K562 (cell line): ENCODE results near the gene PIBF1. TPM values are rescaled to one million over a fixed set of nuclear protein-coding genes. Genes with fewer than 3 reads are reported as not detected.

Source experiments
- AFF4 ChIP-seq: sonication (generic); formaldehyde crosslinking; IDR thresholded peaks from 2 replicates; pipeline ENCODE4 v1.8.0; 2023; ENCODE audit warnings: mild to moderate bottlenecking, missing genetic modification reagents
- BHLHE40 ChIP-seq: IDR thresholded peaks from 2 replicates; pipeline ENCODE4 v1.6.1; 2011; ENCODE audit warnings: low read length, improper control_type of control experiment
- FOSL1 ChIP-seq: fragments of 200-800 bp; sonication (Bioruptor generic); conservative IDR thresholded peaks from 2 replicates; pipeline ENCODE4 v1.6.1; 2016; ENCODE audit warnings: missing genetic modification characterization, missing compliant biosample characterization
- MGA ChIP-seq: fragments of 450-650 bp; IDR thresholded peaks from 2 replicates; pipeline ENCODE4 v1.6.1; 2016; ENCODE audit warnings: mild to moderate bottlenecking, moderate library complexity
- NFYB ChIP-seq: IDR thresholded peaks from 2 replicates; pipeline ENCODE4 v1.6.1; 2011; ENCODE audit warnings: mild to moderate bottlenecking, moderate library complexity; ENCODE audit not compliant: insufficient read length; ENCODE audit errors: extremely low read depth
- NR4A1 ChIP-seq, 2 experiments: fragments of 250-450 bp in 1 of 2; fragments of 450-650 bp in 1 of 2; sonication (Bioruptor Pico) in 1 of 2; IDR thresholded peaks; 2 replicates each; pipeline versions ENCODE4 v1.4.0 to v1.6.1; 2016 to 2020; ENCODE audit warnings: mild to moderate bottlenecking in 2 of 2, missing compliant biosample characterization in 1 of 2, missing genetic modification characterization in 1 of 2, moderate library complexity in 1 of 2
- SMARCA4 ChIP-seq: fragments of 450-650 bp; IDR thresholded peaks from 2 replicates; pipeline ENCODE4 v1.6.1; 2016
- TAF1 ChIP-seq: IDR thresholded peaks from 2 replicates; pipeline ENCODE4 v1.6.1; 2011; ENCODE audit warnings: mild to moderate bottlenecking, low read length, moderate library complexity; ENCODE audit not compliant: insufficient read depth, control insufficient read depth, severe bottlenecking; ENCODE audit errors: extremely low read depth
- ZBTB12 ChIP-seq: fragments of 250-450 bp; sonication (Bioruptor Pico); IDR thresholded peaks from 2 replicates; pipeline ENCODE4 v1.4.0; 2020
- polyA plus RNA-seq, 8 experiments: library from polyadenylated mRNA; depleted of rRNA in 4 of 8; stranded (reverse) in 5 of 8; unstranded in 3 of 8; fragments of >200 nt; fragmentation: Nextera tagmentation in 2 of 8; fragmentation: Illumina TruSeq in 1 of 8; extraction: Ambion mirVana in 2 of 8; extraction: Trizol in 1 of 8; gene quantifications; 2 replicates each; pipeline versions ENCODE4 v1.2.1 to v1.2.3, GENCODE V29; 2011 to 2014; ENCODE audit warnings: inconsistent platforms in 1 of 8, missing spikeins in 1 of 8
- total RNA-seq, 7 experiments: library from RNA; depleted of rRNA in 6 of 7; stranded (reverse); fragments of >200 nt in 6 of 7; fragmentation: Illumina TruSeq in 2 of 7; extraction: Trizol in 2 of 7; gene quantifications; 2 replicates each; pipeline versions ENCODE4 v1.2.1 to v1.2.3, GENCODE V29; 2011 to 2021; ENCODE audit warnings: low replicate concordance in 1 of 7

The PIBF1 gene
- total and polyA plus RNA-seq, 9 of the 15 experiments (the other 6 are each of a cell fraction or from before 2014, with no cell fraction given): 9.1 to 28.8 (median 14.7) TPM

GRCh38 chr13:72763411-72763810 is 18.5 kb upstream of the PIBF1 start (continued):
- no peak for TF ChIP-seq ZBTB12 (CRISPR knock-in tag)
- no peak for TF ChIP-seq AFF4
- no peak for TF ChIP-seq MGA
- TF ChIP-seq SMARCA4: no peak
- TF ChIP-seq BHLHE40: no peak
- no peak for TF ChIP-seq TAF1
- no peak for TF ChIP-seq NR4A1 (CRISPR knock-in tag; IDR thresholded peaks at IDR 0.05)
- TF ChIP-seq NR4A1 (tag; IDR thresholded peaks at IDR 0.05): no peak
- TF ChIP-seq NFYB: no peak
- TF ChIP-seq FOSL1 (tag): no peak
